SK-N-SH treated with all-trans-retinoic acid at 6 μM for 48 hours (cell line): ENCODE measurements around the gene BECN2.

ENCODE experiments used
- ATAC-seq: fragments of 200-7000 bp; cut with Tn5 transposase; 3 replicates; pipeline ENCODE4 v1.9.1; 2020; ENCODE audit warnings: mild to moderate bottlenecking, moderate library complexity
- BACH2 ChIP-seq: fragments of 250-450 bp; sonication (Bioruptor Pico); IDR thresholded peaks from 2 replicates; pipeline ENCODE4 v1.9.0; 2021; ENCODE audit warnings: mild to moderate bottlenecking, borderline replicate concordance
- ESRRG ChIP-seq: fragments of 250-450 bp; sonication (Bioruptor Pico); IDR thresholded peaks from 2 replicates; pipeline ENCODE4 v1.6.1; 2021; ENCODE audit warnings: mild to moderate bottlenecking
- RARB ChIP-seq: fragments of 250-450 bp; sonication (Bioruptor Pico); IDR thresholded peaks from 2 replicates; pipeline ENCODE4 v1.8.0; 2021; ENCODE audit warnings: mild to moderate bottlenecking, moderate library complexity
- SNAI2 ChIP-seq: fragments of 250-450 bp; sonication (Bioruptor Pico); IDR thresholded peaks from 2 replicates; pipeline ENCODE4 v1.5.0; 2020; ENCODE audit warnings: mild to moderate bottlenecking, moderate library complexity
- TCF4 ChIP-seq: fragments of 250-450 bp; sonication (Bioruptor Pico); IDR thresholded peaks from 2 replicates; pipeline ENCODE4 v1.8.0; 2021; ENCODE audit warnings: mild to moderate bottlenecking, moderate library complexity, borderline replicate concordance
- TOX ChIP-seq: fragments of 250-450 bp; sonication (Bioruptor Pico); IDR thresholded peaks from 2 replicates; pipeline ENCODE4 v1.8.0; 2021; ENCODE audit warnings: mild to moderate bottlenecking, moderate library complexity, borderline replicate concordance
- ZFP30 ChIP-seq: fragments of 450-650 bp; formaldehyde crosslinking; IDR thresholded peaks from 2 replicates; pipeline ENCODE4 v1.5.0; 2022; ENCODE audit warnings: mild to moderate bottlenecking, moderate library complexity
- ZNF70 ChIP-seq: fragments of 450-650 bp; formaldehyde crosslinking; IDR thresholded peaks from 2 replicates; pipeline ENCODE4 v1.5.0; 2020; ENCODE audit warnings: mild to moderate bottlenecking, moderate library complexity
- ZNF8 ChIP-seq: fragments of 450-650 bp; formaldehyde crosslinking; IDR thresholded peaks from 2 replicates; pipeline ENCODE4 v1.5.0; 2020; ENCODE audit warnings: mild to moderate bottlenecking, moderate library complexity
- TF ChIP-seq, protein P1 (sequence below): fragments of 250-450 bp; sonication (Bioruptor Pico); IDR thresholded peaks from 2 replicates; pipeline ENCODE4 v1.8.0; 2021; ENCODE audit warnings: low read depth, mild to moderate bottlenecking, moderate library complexity, borderline replicate concordance
- TF ChIP-seq, protein P2 (sequence below): fragments of 250-450 bp; sonication (Bioruptor Pico); IDR thresholded peaks from 2 replicates; pipeline ENCODE4 v1.5.1; 2020; ENCODE audit warnings: low read depth, mild to moderate bottlenecking, moderate library complexity
- TF ChIP-seq, protein P3 (sequence below): fragments of 250-450 bp; sonication (Bioruptor Pico); IDR thresholded peaks from 2 replicates; pipeline ENCODE4 v1.8.0; 2020; ENCODE audit warnings: mild to moderate bottlenecking, moderate library complexity, borderline replicate concordance
- TF ChIP-seq, protein P4 (sequence below): fragments of 250-450 bp; sonication (Bioruptor Pico); IDR thresholded peaks from 2 replicates; pipeline ENCODE4 v1.5.0; 2020; ENCODE audit warnings: mild to moderate bottlenecking, moderate library complexity
- TF ChIP-seq, protein P5 (sequence below): fragments of 250-450 bp; sonication (Bioruptor Pico); IDR thresholded peaks from 2 replicates; pipeline ENCODE4 v1.5.1; 2021; ENCODE audit warnings: mild to moderate bottlenecking, moderate library complexity

Gene BECN2

DNA sequence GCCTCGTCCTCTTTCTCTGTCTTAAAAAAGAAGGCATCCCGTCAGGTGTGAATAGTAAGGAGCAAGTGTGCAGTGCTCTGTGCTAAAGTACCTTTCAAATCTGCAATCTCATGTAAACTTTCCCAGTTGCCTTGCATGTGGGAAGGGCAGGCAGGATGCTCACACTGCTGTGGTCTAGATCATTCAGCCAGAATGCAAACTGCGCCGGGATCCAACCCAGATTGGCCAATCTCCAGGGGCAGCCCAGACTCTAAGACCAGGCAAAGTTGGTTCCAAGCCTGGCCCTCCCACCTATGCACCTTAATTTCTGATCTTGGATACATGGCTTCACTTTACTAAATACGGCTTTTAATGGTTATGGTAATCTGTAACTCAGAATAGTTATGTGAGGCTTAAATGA lies 44.5 kb downstream of the BECN2 start (continued):
- TF ChIP-seq, protein P1, sequence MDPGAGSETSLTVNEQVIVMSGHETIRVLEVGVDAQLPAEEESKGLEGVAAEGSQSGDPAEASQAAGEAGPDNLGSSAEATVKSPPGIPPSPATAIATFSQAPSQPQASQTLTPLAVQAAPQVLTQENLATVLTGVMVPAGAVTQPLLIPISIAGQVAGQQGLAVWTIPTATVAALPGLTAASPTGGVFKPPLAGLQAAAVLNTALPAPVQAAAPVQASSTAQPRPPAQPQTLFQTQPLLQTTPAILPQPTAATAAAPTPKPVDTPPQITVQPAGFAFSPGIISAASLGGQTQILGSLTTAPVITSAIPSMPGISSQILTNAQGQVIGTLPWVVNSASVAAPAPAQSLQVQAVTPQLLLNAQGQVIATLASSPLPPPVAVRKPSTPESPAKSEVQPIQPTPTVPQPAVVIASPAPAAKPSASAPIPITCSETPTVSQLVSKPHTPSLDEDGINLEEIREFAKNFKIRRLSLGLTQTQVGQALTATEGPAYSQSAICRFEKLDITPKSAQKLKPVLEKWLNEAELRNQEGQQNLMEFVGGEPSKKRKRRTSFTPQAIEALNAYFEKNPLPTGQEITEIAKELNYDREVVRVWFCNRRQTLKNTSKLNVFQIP (CRISPR knock-in tag), result no peak
- TF ChIP-seq, protein P2, sequence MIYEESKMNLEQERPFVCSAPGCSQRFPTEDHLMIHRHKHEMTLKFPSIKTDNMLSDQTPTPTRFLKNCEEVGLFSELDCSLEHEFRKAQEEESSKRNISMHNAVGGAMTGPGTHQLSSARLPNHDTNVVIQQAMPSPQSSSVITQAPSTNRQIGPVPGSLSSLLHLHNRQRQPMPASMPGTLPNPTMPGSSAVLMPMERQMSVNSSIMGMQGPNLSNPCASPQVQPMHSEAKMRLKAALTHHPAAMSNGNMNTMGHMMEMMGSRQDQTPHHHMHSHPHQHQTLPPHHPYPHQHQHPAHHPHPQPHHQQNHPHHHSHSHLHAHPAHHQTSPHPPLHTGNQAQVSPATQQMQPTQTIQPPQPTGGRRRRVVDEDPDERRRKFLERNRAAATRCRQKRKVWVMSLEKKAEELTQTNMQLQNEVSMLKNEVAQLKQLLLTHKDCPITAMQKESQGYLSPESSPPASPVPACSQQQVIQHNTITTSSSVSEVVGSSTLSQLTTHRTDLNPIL (CRISPR knock-in tag), result no peak
- TF ChIP-seq TCF4 (no peak), ZFP30 (no peak), SNAI2 (no peak), ZNF70 (CRISPR knock-in tag) (no peak), ESRRG (CRISPR knock-in tag) (no peak)
- TF ChIP-seq, protein P3, sequence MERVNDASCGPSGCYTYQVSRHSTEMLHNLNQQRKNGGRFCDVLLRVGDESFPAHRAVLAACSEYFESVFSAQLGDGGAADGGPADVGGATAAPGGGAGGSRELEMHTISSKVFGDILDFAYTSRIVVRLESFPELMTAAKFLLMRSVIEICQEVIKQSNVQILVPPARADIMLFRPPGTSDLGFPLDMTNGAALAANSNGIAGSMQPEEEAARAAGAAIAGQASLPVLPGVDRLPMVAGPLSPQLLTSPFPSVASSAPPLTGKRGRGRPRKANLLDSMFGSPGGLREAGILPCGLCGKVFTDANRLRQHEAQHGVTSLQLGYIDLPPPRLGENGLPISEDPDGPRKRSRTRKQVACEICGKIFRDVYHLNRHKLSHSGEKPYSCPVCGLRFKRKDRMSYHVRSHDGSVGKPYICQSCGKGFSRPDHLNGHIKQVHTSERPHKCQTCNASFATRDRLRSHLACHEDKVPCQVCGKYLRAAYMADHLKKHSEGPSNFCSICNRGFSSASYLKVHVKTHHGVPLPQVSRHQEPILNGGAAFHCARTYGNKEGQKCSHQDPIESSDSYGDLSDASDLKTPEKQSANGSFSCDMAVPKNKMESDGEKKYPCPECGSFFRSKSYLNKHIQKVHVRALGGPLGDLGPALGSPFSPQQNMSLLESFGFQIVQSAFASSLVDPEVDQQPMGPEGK, result no peak
- TF ChIP-seq, all 23 proteins: peak for 0

DNA sequence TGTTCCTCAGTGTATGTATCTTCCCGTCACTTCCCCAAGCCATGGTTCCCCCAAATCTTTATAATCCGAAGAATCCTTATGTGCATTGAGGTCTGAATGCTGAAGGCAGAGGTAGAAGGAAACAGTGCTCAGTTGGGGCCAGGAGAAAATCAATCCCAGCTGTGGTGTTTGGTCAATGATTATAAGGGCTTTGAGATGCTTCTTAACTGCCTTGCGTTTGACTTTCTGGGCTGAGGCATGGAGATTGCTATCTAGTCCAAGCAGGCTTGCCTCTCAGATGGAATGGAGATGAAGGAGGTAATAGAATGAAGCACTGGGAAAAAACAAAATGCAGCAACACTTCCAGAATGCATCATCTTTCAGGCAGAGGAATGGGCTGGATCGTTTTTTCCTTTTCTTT lies 44.9 kb downstream of the BECN2 start:
- TF ChIP-seq, protein P4, sequence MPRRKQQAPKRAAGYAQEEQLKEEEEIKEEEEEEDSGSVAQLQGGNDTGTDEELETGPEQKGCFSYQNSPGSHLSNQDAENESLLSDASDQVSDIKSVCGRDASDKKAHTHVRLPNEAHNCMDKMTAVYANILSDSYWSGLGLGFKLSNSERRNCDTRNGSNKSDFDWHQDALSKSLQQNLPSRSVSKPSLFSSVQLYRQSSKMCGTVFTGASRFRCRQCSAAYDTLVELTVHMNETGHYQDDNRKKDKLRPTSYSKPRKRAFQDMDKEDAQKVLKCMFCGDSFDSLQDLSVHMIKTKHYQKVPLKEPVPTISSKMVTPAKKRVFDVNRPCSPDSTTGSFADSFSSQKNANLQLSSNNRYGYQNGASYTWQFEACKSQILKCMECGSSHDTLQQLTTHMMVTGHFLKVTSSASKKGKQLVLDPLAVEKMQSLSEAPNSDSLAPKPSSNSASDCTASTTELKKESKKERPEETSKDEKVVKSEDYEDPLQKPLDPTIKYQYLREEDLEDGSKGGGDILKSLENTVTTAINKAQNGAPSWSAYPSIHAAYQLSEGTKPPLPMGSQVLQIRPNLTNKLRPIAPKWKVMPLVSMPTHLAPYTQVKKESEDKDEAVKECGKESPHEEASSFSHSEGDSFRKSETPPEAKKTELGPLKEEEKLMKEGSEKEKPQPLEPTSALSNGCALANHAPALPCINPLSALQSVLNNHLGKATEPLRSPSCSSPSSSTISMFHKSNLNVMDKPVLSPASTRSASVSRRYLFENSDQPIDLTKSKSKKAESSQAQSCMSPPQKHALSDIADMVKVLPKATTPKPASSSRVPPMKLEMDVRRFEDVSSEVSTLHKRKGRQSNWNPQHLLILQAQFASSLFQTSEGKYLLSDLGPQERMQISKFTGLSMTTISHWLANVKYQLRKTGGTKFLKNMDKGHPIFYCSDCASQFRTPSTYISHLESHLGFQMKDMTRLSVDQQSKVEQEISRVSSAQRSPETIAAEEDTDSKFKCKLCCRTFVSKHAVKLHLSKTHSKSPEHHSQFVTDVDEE (CRISPR knock-in tag), result no peak
- TF ChIP-seq RARB (CRISPR knock-in tag), result no peak
- TF ChIP-seq, protein P5, sequence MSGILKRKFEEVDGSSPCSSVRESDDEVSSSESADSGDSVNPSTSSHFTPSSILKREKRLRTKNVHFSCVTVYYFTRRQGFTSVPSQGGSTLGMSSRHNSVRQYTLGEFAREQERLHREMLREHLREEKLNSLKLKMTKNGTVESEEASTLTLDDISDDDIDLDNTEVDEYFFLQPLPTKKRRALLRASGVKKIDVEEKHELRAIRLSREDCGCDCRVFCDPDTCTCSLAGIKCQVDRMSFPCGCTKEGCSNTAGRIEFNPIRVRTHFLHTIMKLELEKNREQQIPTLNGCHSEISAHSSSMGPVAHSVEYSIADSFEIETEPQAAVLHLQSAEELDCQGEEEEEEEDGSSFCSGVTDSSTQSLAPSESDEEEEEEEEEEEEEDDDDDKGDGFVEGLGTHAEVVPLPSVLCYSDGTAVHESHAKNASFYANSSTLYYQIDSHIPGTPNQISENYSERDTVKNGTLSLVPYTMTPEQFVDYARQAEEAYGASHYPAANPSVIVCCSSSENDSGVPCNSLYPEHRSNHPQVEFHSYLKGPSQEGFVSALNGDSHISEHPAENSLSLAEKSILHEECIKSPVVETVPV (CRISPR knock-in tag), result no peak
- peak; percentile 44 for ATAC-seq

DNA sequence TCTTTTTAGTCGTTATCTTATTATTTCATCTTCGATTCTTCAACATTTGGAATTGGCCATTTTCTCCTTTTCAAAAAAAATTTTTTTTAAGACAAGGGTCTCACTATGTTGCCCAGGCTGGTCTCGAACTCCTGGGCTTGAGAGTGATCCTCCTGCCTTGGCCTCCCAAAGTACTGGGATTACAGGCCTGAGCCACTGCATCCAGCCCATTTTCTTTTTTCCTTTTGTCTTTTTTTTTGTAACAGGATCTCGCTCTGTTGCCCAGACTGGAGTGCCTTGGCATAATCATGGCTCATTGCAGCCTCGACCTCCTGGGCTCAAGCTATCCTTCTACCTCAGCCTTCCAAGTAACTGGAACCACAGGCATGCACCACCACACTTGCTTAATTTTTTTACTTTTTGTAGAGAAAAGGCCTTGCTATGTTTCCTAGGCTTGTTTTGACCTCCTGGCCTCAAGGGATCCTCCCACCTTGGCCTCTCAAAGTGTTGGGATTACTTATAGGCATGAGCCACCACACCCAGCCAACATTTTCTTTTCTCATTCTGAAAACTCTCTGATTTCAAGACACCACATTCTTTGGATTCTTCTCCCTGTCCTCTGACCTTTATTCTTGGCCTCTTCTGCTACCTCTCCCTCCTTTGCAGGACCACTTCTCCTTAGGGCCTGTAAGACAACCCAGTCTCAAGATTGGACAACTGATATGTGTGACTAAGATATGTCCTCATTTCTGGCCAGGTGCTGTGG lies 47.4 kb downstream of the BECN2 start:
- ATAC-seq, result no peak
- TF ChIP-seq TOX (CRISPR knock-in tag), result no peak
- TF ChIP-seq BACH2 (CRISPR knock-in tag), result no peak
- no peak for TF ChIP-seq ESRRG (CRISPR knock-in tag)
- TF ChIP-seq ZNF70 (CRISPR knock-in tag), result no peak
- TF ChIP-seq TCF4, result no peak
- TF ChIP-seq, protein P2 (CRISPR knock-in tag), result no peak
- TF ChIP-seq ZNF8 (CRISPR knock-in tag), result no peak

DNA sequence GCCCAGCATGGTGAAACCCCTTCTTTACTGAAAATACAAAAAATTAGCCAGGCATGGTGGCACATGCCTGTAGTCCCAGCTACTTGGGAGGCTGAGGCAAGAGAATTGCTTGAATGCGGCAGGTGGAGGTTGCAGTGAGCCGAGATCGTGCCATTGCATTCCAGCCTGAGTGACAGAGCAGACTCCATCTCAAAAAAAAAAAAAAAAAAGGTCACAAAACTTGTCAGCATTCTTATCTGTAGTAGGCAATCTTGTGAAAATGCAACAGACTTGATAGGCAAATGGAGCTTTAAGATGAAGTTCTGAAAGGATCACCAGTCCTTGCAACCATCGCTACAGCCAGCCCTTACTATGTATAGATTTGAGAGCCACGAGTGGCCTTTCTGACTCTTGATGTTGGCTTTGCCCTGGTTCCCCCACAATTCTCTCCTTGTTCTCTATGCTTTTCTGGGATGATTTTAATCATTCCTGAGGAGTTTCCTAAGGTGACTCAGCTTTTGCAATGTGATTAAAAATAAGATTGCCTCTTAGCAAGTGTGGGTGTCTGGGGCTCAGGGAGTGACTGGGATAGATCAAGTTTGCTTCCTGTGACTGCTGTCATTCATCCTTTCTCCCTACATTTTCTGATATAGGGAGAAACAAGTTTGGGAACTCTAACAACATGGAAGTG lies 48.4 kb downstream of the BECN2 start:
- peak; percentile 78 for ATAC-seq
- no peak for TF ChIP-seq ZNF8 (CRISPR knock-in tag)
- TF ChIP-seq TOX (CRISPR knock-in tag), result 0 out of 2 replicates have a peak, but pooled peaks have one; percentile 31
- TF ChIP-seq, all 23 proteins: peak for 1
